ENCODE measurements around the gene MAP3K1.

The MAP3K1 gene

GRCh38 chr5:56910210-56910965 is 95.0 kb downstream of the MAP3K1 start:
- no peak for DNase-seq

- DNase-seq, result no peak
These were observed 98.4 kb downstream of the MAP3K1 start for GRCh38 chr5:56913766-56914165.

- no peak for DNase-seq
These were observed 99.3 kb downstream of the MAP3K1 start for GRCh38 chr5:56914678-56915077.

- DNase-seq, result no peak
These were observed 102.2 kb downstream of the MAP3K1 start for GRCh38 chr5:56917534-56917933.

GRCh38 chr5:56918054-56918453 is 102.7 kb downstream of the MAP3K1 start:
- DNase-seq, result no peak

- DNase-seq, result no peak
These were observed 104.8 kb downstream of the MAP3K1 start for GRCh38 chr5:56919942-56920662.

- no peak for DNase-seq
These were observed 107.6 kb downstream of the MAP3K1 start for GRCh38 chr5:56922922-56923321.

- DNase-seq, result no peak
These were observed 119.0 kb downstream of the MAP3K1 start for GRCh38 chr5:56934325-56934724.

- no peak for DNase-seq
These were observed 123.5 kb downstream of the MAP3K1 start for GRCh38 chr5:56938858-56939257.

GRCh38 chr5:56941981-56942380 is 126.6 kb downstream of the MAP3K1 start:
- DNase-seq, result no peak
